Erythroblast (primary cell): ENCODE results near the gene DUOX1.

ENCODE experiments used
- GATA1 ChIP-seq: IDR thresholded peaks from 2 replicates; pipeline ENCODE4 v1.6.1; 2011; ENCODE audit warnings: low read depth, mild to moderate bottlenecking, control low read depth, low read length, moderate library complexity
- POLR2A ChIP-seq: IDR thresholded peaks from 2 replicates; pipeline ENCODE4 v1.6.1; 2011; ENCODE audit warnings: mild to moderate bottlenecking, low read length

- TF ChIP-seq POLR2A (no peak), GATA1 (no peak)
Measured at GRCh38 chr15:45137703-45138102, 7.9 kb downstream of the DUOX1 start.
